ENCODE measurements around the gene GTPBP6.

- TF ChIP-seq CTCF (IDR thresholded peaks at IDR 0.05) (no peak), POLR2A (IDR thresholded peaks at IDR 0.05) (no peak)
These were observed 56.2 kb downstream of the GTPBP6 start for GRCh38 chrX:262381-262909.

Data from adrenal gland (tissue), 5 donors.